Thyroid gland (tissue), 4 donors: ENCODE data around the gene ALG6.

Source experiments
- CTCF ChIP-seq, 6 experiments: fragments of 200-600 bp in 3 of 6; fragments of 450-650 bp in 3 of 6; sonication (generic) in 3 of 6; IDR thresholded peaks; one replicate each; pipeline ENCODE4 v1.5.1; 2016 to 2019; ENCODE audit warnings: antibody characterized with exemption in 6 of 6, mild to moderate bottlenecking in 2 of 6, inconsistent platforms in 1 of 6, moderate library complexity in 1 of 6
- POLR2A ChIP-seq, 2 donors: fragments of 450-650 bp; IDR thresholded peaks; one replicate each; pipeline ENCODE4 v1.6.1; 2017; ENCODE audit warnings: antibody characterized with exemption in 2 of 2, mild to moderate bottlenecking in 2 of 2, moderate library complexity in 1 of 2

DNA sequence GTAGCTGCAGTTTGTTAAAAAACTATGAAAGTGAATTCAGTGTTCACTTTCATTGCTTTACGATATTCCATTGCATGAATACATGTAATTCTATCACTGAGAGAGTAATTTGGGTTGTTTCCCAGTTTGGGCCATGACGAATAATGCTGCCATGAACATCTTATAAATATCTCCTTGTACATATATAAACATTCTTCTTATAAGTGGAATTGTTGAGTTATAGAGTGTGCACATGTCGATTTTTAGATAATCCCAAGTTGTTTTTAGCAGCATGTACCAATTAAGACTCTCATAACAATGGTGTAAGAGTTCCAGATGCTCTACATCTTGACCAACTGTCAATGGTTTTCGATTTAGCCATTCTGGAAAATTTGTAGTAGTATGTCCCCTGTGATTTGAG, 40.9 kb downstream of the ALG6 start:
- TF ChIP-seq POLR2A (IDR thresholded peaks at IDR 0.05) = no peak
- no peak for TF ChIP-seq CTCF (IDR thresholded peaks at IDR 0.05)
